Forelimb muscle (tissue), 1 donor: ENCODE results near the gene MRPS14. TPM values are rescaled to one million over a fixed set of nuclear protein-coding genes. Genes with fewer than 3 reads are reported as not detected.
"Not testable (repeated sequence)": the region's sequence is repeated elsewhere in the genome, so short reads cannot be mapped to it uniquely, and the experiment has no call there.

Source experiments
- DNase-seq: peaks from one replicate; pipeline ENCODE4 v3.0.0-alpha.2; 2013; ENCODE audit warnings: low read depth
- polyA plus RNA-seq: library from polyadenylated mRNA; unstranded; fragments of 120-200 nt; gene quantifications from one replicate; pipeline ENCODE4 v1.2.1, GENCODE V29; 2013; ENCODE audit not compliant: insufficient read length

The MRPS14 gene
- polyA plus RNA-seq, 1 donor, result 23.1 TPM

- DNase-seq, result not testable (repeated sequence)
These were observed 657 bp upstream of the MRPS14 start for GRCh38 chr1:175023922-175024242.

- DNase-seq, result no peak
These were observed 3.7 kb downstream of the MRPS14 start for GRCh38 chr1:175019524-175019923.

- no peak for DNase-seq
These were observed 8.0 kb downstream of the MRPS14 start for GRCh38 chr1:175015243-175015642.

GRCh38 chr1:175013445-175013844 lies 9.8 kb downstream of the MRPS14 start:
- DNase-seq, result no peak

GRCh38 chr1:175009532-175009931 lies 13.7 kb downstream of the MRPS14 start:
- DNase-seq, result no peak

GRCh38 chr1:175005085-175005783 lies 18.0 kb downstream of the MRPS14 start:
- no peak for DNase-seq

- DNase-seq, result no peak
These were observed 19.7 kb downstream of the MRPS14 start for GRCh38 chr1:175003521-175003920.

GRCh38 chr1:175002910-175003517 lies 20.2 kb downstream of the MRPS14 start:
- no peak for DNase-seq

- no peak for DNase-seq
These were observed 22.5 kb downstream of the MRPS14 start for GRCh38 chr1:175000697-175001187.

- DNase-seq, result no peak
These were observed 23.1 kb downstream of the MRPS14 start, which contains the start of gene CACYBP for GRCh38 chr1:174999936-175000696. Gene CACYBP, plus strand, starts transcription at chr1:174999947. Its CDS starts 234 bp downstream, at chr1:175000181.

GRCh38 chr1:174999216-174999935 lies 23.8 kb downstream of the MRPS14 start:
- peak; percentile 99 for DNase-seq

GRCh38 chr1:174998569-174999215 lies 24.5 kb downstream of the MRPS14 start:
- no peak for DNase-seq

- DNase-seq, result no peak
These were observed 26.2 kb downstream of the MRPS14 start for GRCh38 chr1:174997041-174997440.

GRCh38 chr1:174996476-174996875 lies 26.7 kb downstream of the MRPS14 start:
- no peak for DNase-seq

- DNase-seq, result no peak
These were observed 27.3 kb downstream of the MRPS14 start for GRCh38 chr1:174995916-174996315.

GRCh38 chr1:174995121-174995520 lies 28.1 kb downstream of the MRPS14 start:
- DNase-seq, result no peak

GRCh38 chr1:174991473-174991872 lies 31.8 kb downstream of the MRPS14 start:
- no peak for DNase-seq

- DNase-seq, result no peak
These were observed 32.7 kb downstream of the MRPS14 start for GRCh38 chr1:174990382-174990999.

GRCh38 chr1:174989536-174990220 lies 33.5 kb downstream of the MRPS14 start:
- DNase-seq, result no peak

GRCh38 chr1:174988986-174989385 lies 34.2 kb downstream of the MRPS14 start:
- no peak for DNase-seq
